GM18951 (cell line): ENCODE measurements around the gene TCERG1L.

Experiments
- POLR2A ChIP-seq: IDR thresholded peaks from 4 replicates; pipeline ENCODE4 v1.6.1; 2011; ENCODE audit warnings: mild to moderate bottlenecking; ENCODE audit not compliant: insufficient read length, insufficient read depth; ENCODE audit errors: extremely low read depth
- in situ Hi-C: fragments of 300-500 bp; cut with MboI; formaldehyde crosslinking; loops from one replicate; pipeline ENCODE4 v1.12.0; 2022; ENCODE audit warnings: low sequenced_read_pairs, mixed read lengths, inconsistent platforms; ENCODE audit not compliant: unreplicated experiment

TCERG1L gene

GRCh38 chr10:131215776-131216175 is 95.7 kb downstream of the TCERG1L start:
- in situ Hi-C loops: no loop called here
- TF ChIP-seq POLR2A: no peak

DNA sequence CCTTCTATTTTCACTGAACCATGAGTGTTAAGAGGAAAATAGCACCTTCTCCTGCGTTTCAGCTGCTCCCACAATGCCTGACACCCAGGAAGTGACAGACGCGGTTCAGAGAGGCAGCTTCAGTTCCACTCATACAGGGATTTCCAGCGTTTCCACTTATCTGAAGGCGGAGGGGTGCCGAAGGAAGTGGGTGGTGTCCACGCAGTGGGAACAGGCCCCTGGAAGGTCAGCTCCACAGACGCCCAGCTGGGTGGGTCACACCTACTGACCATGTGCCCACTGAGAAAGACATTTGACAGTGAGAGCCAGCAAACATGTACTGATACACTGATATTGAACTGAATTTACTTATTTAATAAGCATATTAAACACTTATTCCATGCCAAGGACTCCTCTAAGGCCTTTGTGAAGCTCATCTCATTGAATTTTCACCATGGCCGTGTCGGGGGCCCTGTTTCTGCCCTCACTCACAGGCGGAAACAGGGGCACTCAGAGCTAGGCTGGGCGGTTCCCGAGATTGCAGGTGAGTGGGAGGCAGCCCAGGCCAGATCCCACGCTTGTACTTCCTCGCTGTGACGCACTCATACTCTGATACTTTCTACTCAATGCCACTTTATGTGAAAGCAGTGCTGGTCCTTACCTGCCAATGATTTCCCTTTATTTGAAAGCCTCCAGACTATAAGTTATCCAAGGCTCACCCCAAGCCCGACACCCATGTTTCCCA is 96.8 kb downstream of the TCERG1L start:
- in situ Hi-C loops: no loop called here
- TF ChIP-seq POLR2A: no peak

GRCh38 chr10:131213741-131214505 is 97.6 kb downstream of the TCERG1L start:
- in situ Hi-C loops: no loop called here
- TF ChIP-seq POLR2A: no peak

GRCh38 chr10:131212763-131213325 is 98.7 kb downstream of the TCERG1L start:
- TF ChIP-seq POLR2A: no peak
- in situ Hi-C loops: no loop called here

DNA sequence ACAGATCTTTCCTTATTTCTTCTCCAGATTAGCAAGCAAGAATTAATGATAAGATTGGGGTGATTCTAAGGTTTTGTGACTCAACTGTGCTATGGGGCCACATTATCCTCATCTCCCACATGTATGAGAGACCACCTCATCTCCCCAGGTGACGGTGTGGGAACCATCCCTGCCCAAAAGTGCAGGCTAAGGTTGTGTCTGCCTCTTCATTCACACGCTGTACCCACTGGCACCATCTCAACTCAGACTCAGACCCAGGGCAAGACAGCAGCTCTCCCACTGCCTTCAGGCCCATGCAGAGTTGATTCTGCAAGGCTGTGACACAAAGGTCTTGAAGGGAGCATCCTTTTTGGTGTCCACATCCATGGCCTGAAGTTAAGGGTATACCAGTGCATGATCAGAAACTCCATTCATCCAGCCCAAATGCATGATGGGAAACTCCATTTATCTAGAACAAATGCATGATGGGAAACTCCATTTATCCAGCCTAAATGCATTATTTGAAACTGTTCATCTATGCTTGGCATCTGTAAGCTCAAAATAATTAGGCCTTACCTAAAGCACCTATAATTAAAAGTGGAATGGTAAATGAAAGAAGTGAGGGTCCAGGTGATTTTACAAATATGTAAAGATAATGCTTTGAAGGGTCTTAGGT is 99.4 kb downstream of the TCERG1L start:
- no peak for TF ChIP-seq POLR2A
- in situ Hi-C loops: no loop called here

GRCh38 chr10:131211559-131211958 is 100.0 kb downstream of the TCERG1L start:
- in situ Hi-C loops: no loop called here
- no peak for TF ChIP-seq POLR2A

DNA sequence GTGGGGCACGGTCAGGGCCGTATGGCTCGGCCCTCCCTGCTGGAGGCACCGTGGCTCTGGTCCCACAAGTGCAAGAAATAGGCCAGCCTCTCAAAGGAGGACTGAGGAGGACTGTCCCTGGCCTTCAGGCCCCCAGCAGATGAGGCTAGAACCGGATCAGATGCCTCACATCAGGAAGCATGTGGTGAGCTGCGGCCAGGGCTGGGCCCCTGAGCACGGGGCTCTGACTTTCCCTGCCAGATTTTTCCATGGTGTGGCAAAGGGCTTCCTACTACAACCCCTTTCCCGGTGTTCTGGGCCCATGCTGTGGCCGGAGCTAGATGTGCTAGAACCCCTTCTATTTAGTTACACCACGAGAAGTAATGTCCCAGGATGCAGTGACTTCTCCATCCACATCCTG is 100.4 kb downstream of the TCERG1L start:
- in situ Hi-C loops: no loop called here
- TF ChIP-seq POLR2A: no peak

DNA sequence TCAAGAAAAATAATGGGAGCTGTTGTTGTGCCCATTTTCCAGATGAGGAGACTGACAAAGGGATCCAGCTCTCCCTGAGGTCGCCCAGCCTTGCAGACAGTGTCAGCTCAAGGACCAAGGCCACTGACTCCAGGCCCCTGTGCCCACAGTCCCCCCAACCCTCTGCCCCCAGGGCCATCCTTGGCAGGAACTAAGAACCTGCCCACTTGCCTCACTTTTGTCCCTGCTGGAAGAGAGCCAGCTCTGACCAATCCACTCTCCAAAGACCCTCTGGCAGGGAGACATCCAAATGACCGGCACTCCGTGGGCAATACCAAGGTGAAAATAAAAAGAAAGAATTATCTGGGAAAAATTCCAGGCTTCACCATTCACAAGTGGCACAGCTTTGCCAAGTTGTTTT is 101.3 kb downstream of the TCERG1L start:
- in situ Hi-C loops: no loop called here
- TF ChIP-seq POLR2A: no peak

GRCh38 chr10:131207584-131208532 is 103.7 kb downstream of the TCERG1L start:
- no peak for TF ChIP-seq POLR2A
- in situ Hi-C loops: no loop called here

DNA sequence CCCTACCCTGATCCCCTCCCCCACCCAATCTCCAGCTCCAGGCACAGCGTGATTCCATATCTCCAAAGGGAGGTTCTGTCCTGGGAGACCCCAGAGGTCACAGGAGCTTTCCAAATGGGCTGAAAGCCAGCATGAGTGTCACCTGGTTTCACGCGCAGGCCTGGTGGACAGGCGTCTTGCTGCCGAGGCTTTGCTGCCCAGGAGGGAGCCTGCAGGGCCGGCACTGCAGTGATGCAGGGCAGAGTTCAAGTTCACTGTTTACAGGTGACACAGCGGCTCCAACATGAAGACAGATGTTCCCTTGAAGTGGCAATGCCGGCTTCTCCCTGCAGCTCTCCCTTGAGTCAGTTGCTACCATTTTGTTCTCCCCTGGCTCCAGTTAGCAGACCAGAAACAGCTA is 104.3 kb downstream of the TCERG1L start:
- in situ Hi-C loops: no loop called here
- TF ChIP-seq POLR2A: no peak

DNA sequence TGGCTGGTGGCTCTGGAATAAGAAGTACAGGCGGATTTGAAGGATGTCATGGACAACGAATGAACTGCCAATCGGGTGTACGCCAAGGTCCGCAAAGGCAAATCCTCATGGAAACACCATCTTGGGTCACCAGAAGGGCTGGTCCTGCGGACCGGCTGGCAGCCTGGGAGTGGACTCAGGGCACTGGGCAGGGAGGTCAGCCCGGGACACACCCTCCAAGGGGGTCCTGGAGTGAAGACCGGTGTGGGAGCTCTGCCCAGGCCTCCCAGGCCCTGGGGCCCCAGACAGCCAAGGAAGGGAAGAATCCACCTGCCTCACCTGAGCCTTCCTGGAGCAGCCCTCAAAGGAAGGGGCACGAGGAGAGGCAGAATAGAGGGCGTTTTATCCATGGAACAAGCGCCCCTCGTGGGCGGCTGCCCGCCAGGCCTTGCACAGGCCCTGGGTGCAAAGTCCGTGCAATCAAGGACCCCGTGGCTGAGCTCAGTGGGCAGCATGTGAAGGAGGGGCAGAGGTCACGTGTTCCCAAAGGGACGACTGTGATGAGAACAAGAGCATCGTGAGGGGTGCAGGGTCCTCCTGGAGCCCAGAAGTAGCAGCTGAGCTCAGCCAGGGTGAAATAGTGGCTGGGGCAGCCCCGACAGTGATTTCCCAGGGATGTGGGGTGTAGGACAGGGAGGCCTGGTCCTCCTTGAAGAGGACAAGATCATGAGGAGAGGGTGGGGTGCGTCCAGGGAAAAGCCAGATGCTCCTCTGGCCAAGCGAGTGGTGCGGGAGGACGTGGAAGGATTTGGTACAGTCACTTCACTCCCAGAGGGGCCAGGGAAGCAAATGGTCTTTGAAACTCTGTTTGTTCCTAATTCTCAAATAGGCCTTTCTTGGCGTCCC is 105.2 kb downstream of the TCERG1L start:
- in situ Hi-C loops: no loop called here
- TF ChIP-seq POLR2A: no peak
